Measurements from ENCODE around the gene CELF5. TPM values are rescaled to one million over a fixed set of nuclear protein-coding genes. Genes with fewer than 3 reads are reported as not detected.

The CELF5 gene
- total and polyA plus RNA-seq, 9 of the 15 experiments (the other 6 are each of a cell fraction or from before 2014, with no cell fraction given), result 0.01 to 0.56 (median 0.22) TPM

GRCh38 chr19:3320853-3321252, 96.4 kb downstream of the CELF5 start:
- Histone ChIP-seq H3K79me2 (ENCODE audit: control insufficient read depth, insufficient read depth, low read length) (no peaks in the 10 kb centered on the region), H4K20me1 (replicated peaks; ENCODE audit: control insufficient read depth, insufficient read depth, low read length) (peaks cover 5% of the 10 kb centered on the region; the same call in 1 of the 2 replicates), H3K9me3 (replicated peaks; ENCODE audit: control insufficient read depth, insufficient read depth, low read depth, low read length) (no peaks in the 10 kb centered on the region; the same call in 1 of the 2 replicates), H3K9me1 (ENCODE audit: control insufficient read depth, insufficient read depth, low read length) (no peaks in the 10 kb centered on the region), H3K4me3 (no peak overlapping the region), H3K4me2 (ENCODE audit: insufficient read depth, low read length) (no peak overlapping the region), H3K36me3 (ENCODE audit: control insufficient read depth, insufficient read depth, low read length) (no peaks in the 10 kb centered on the region), H2AFZ (ENCODE audit: low read depth, low read length) (no peak overlapping the region), H3K4me1 (replicated peaks in 1 of 2; ENCODE audit: control insufficient read depth in 2 of 2, insufficient read depth in 2 of 2, low read length in 2 of 2) (peaks cover 0 to 9% of the 10 kb centered on the region in 2 experiments; a peak in 3 of 5 replicates), H3K9ac (ENCODE audit: insufficient read depth in 1 of 2, low read depth in 2 of 2, low read length in 2 of 2) (no peak overlapping the region), H3K27me3 (ENCODE audit: control insufficient read depth in 2 of 2, insufficient read depth in 2 of 2, low read length in 2 of 2) (no peaks in the 10 kb centered on the region; a peak in 1 of 5 replicates), H3K27ac (ENCODE audit: extremely low read depth, low read depth, low read length) (no peak overlapping the region)
- FAIRE-seq (no peak), DNase-seq (ENCODE audit: extremely low read depth in 1 of 4, low spot score in 3 of 4) (peak in 1 of 4 experiments; percentile 4), ATAC-seq (no peak)
- POLR2A ChIA-PET, result interaction anchor here (0.6 kb wide), 2 partner anchors 100 to 304 kb away, joined by 3 read pairs; no protein-coding TSS in a partner anchor
- under 1% methylated on average over 7 of the region's 8 CpGs for WGBS (ENCODE audit: insufficient coverage, low coverage, missing lambda C conversion rate)
- CTCF ChIA-PET (ENCODE audit: low intra/inter-chr PET ratio), result no interaction called here
- in situ Hi-C loops (cut with MboI) (loop anchor here (10.0 kb wide), 1 partner anchor 384 kb away; the partner anchor contains the start of genes PIP5K1C and TJP3), intact Hi-C loops (cut with micrococcal nuclease) (loop anchor here (10.0 kb wide), 1 partner anchor 384 kb away; the partner anchor contains the start of genes PIP5K1C and TJP3)
- BruUV-seq (replicated peaks), result no TSS peak
- TF ChIP-seq RBM25 (IDR thresholded peaks at IDR 0.05; ENCODE audit: low read depth, low read length, severe bottlenecking) (peak; percentile 93), AFF1 (IDR thresholded peaks at IDR 0.05; ENCODE audit: low read depth in 1 of 2, partially characterized antibody in 2 of 2) (no peak), MED1 (CRISPR knock-in tag; IDR thresholded peaks at IDR 0.05; ENCODE audit: borderline replicate concordance) (no peak), BCOR (IDR thresholded peaks at IDR 0.05) (peak; percentile 99), ID3 (CRISPR knock-in tag; IDR thresholded peaks at IDR 0.05) (no peak), ID3 (tag; IDR thresholded peaks at IDR 0.05) (no peak), ZNF134 (CRISPR knock-in tag; conservative IDR thresholded peaks at IDR 0.05) (no peak), HDAC8 (tag; IDR thresholded peaks at IDR 0.05) (no peak), ZZZ3 (IDR thresholded peaks at IDR 0.05) (no peak), TCF7 (IDR thresholded peaks at IDR 0.05; ENCODE audit: borderline replicate concordance) (no peak), HDAC1 (IDR thresholded peaks at IDR 0.05) (peak in 1 of 2 experiments; percentile 31; a peak in 1 of 4 replicates), HDAC2 (IDR thresholded peaks at IDR 0.05) (peak; percentile 80), BRD9 (IDR thresholded peaks at IDR 0.05; ENCODE audit: low read depth, partially characterized antibody) (peak; percentile 64), TARDBP (IDR thresholded peaks at IDR 0.05) (no peak), PURB (CRISPR knock-in tag; IDR thresholded peaks at IDR 0.05; ENCODE audit: low read depth) (no peak), ZNF24 (IDR thresholded peaks at IDR 0.05) (peak; percentile 90), SMARCA5 (IDR thresholded peaks at IDR 0.05) (peak; percentile 98)
- TF ChIP-seq, protein P1, sequence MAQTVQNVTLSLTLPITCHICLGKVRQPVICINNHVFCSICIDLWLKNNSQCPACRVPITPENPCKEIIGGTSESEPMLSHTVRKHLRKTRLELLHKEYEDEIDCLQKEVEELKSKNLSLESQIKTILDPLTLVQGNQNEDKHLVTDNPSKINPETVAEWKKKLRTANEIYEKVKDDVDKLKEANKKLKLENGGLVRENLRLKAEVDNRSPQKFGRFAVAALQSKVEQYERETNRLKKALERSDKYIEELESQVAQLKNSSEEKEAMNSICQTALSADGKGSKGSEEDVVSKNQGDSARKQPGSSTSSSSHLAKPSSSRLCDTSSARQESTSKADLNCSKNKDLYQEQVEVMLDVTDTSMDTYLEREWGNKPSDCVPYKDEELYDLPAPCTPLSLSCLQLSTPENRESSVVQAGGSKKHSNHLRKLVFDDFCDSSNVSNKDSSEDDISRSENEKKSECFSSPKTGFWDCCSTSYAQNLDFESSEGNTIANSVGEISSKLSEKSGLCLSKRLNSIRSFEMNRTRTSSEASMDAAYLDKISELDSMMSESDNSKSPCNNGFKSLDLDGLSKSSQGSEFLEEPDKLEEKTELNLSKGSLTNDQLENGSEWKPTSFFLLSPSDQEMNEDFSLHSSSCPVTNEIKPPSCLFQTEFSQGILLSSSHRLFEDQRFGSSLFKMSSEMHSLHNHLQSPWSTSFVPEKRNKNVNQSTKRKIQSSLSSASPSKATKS (CRISPR knock-in tag; IDR thresholded peaks at IDR 0.05), result no peak
- TF ChIP-seq, protein P2, sequence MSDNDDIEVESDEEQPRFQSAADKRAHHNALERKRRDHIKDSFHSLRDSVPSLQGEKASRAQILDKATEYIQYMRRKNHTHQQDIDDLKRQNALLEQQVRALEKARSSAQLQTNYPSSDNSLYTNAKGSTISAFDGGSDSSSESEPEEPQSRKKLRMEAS (CRISPR knock-in tag; IDR thresholded peaks at IDR 0.05), result no peak

Data from K562 (cell line).